HG03045 (cell line): ENCODE results near the gene RPL3.
"Not testable (repeated sequence)": the region's sequence is repeated elsewhere in the genome, so short reads cannot be mapped to it uniquely, and the experiment has no call there.

Experiments
- ATAC-seq: cut with Tn5 transposase; IDR thresholded peaks from one replicate; pipeline ENCODE4 v1.9.1; 2021; ENCODE audit warnings: mild to moderate bottlenecking, moderate library complexity; ENCODE audit not compliant: unreplicated experiment

The RPL3 gene

GRCh38 chr22:39319284-39320022, at the start of gene RPL3:
TSS of gene RPL3 (minus strand) at chr22:39319623. CDS start at chr22:39319597, 26 bp downstream.
- ATAC-seq = peak; percentile 84

GRCh38 chr22:39369186-39369585, 49.8 kb upstream of the RPL3 start:
- ATAC-seq = no peak

GRCh38 chr22:39368461-39368911, 49.1 kb upstream of the RPL3 start:
- ATAC-seq = no peak

GRCh38 chr22:39367035-39367434, 47.6 kb upstream of the RPL3 start:
- ATAC-seq = no peak

- ATAC-seq = no peak
Observed at GRCh38 chr22:39365492-39365780, 46.0 kb upstream of the RPL3 start.

- no peak for ATAC-seq
Observed at GRCh38 chr22:39364714-39365491, 45.5 kb upstream of the RPL3 start.

- ATAC-seq = no peak
Observed at GRCh38 chr22:39363751-39364515, 44.5 kb upstream of the RPL3 start.

- ATAC-seq = no peak
Observed at GRCh38 chr22:39362932-39363331, 43.5 kb upstream of the RPL3 start.

- no peak for ATAC-seq
Observed at GRCh38 chr22:39362271-39362670, 42.8 kb upstream of the RPL3 start.

GRCh38 chr22:39361496-39361895, 42.1 kb upstream of the RPL3 start:
- no peak for ATAC-seq

- no peak for ATAC-seq
Observed at GRCh38 chr22:39360674-39361413, 41.4 kb upstream of the RPL3 start.

GRCh38 chr22:39360242-39360641, 40.8 kb upstream of the RPL3 start:
- ATAC-seq = no peak

- ATAC-seq = no peak
Observed at GRCh38 chr22:39359659-39360195, 40.3 kb upstream of the RPL3 start.

- ATAC-seq = not testable (repeated sequence)
Observed at GRCh38 chr22:39358197-39358596, 38.8 kb upstream of the RPL3 start.

- not testable (repeated sequence) for ATAC-seq
Observed at GRCh38 chr22:39357110-39358108, 38.0 kb upstream of the RPL3 start.

GRCh38 chr22:39356464-39356863, 37.0 kb upstream of the RPL3 start:
- no peak for ATAC-seq

GRCh38 chr22:39355805-39356204, 36.4 kb upstream of the RPL3 start:
- ATAC-seq = not testable (repeated sequence)

- ATAC-seq = no peak
Observed at GRCh38 chr22:39355080-39355479, 35.7 kb upstream of the RPL3 start.

- ATAC-seq = no peak
Observed at GRCh38 chr22:39353346-39353745, 33.9 kb upstream of the RPL3 start.
